ENCODE results near the gene POGLUT3.

DNA sequence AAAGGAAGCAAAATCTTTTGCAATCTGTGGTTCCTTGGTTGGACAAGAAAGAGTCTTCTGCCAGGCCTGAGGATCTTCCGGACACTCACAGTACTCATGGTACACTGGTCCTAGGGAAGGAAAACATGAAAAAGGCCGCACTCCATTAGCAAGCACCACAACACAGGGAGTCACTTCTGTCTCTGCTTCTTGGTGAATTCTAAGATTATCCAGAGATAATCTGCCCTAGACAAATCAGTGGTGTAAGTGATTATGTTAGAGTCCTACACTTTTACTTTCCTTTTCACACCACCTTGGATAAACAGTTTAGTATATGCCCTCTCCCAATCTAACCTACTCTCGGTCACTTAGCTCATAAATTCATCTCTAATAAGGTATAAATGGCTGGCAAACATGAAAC lies 11.9 kb downstream of the POGLUT3 start:
- TF ChIP-seq POLR2AphosphoS5 (IDR thresholded peaks at IDR 0.05) (no peak), POLR2A (IDR thresholded peaks at IDR 0.05) (no peak)
- TF ChIP-seq, protein P1, sequence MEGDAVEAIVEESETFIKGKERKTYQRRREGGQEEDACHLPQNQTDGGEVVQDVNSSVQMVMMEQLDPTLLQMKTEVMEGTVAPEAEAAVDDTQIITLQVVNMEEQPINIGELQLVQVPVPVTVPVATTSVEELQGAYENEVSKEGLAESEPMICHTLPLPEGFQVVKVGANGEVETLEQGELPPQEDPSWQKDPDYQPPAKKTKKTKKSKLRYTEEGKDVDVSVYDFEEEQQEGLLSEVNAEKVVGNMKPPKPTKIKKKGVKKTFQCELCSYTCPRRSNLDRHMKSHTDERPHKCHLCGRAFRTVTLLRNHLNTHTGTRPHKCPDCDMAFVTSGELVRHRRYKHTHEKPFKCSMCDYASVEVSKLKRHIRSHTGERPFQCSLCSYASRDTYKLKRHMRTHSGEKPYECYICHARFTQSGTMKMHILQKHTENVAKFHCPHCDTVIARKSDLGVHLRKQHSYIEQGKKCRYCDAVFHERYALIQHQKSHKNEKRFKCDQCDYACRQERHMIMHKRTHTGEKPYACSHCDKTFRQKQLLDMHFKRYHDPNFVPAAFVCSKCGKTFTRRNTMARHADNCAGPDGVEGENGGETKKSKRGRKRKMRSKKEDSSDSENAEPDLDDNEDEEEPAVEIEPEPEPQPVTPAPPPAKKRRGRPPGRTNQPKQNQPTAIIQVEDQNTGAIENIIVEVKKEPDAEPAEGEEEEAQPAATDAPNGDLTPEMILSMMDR (IDR thresholded peaks at IDR 0.05): no peak
